ENCODE results near the gene DNAJB4.
A peak's percentile ranks its signal among the peaks of the same experiment; 100 is the strongest.
"Not testable (repeated sequence)": the region's sequence is repeated elsewhere in the genome, so short reads cannot be mapped to it uniquely, and the experiment has no call there.

Gene DNAJB4

GRCh38 chr1:78004719-78005447 lies at the start of gene DNAJB4:
Gene DNAJB4 (plus strand): TSS chr1:78004939. CDS start chr1:78005111, 172 bp downstream.
- DNase-seq, result no peak

GRCh38 chr1:77955709-77956108 lies 49.0 kb upstream of the DNAJB4 start:
- no peak for DNase-seq

GRCh38 chr1:77956464-77956863 lies 48.3 kb upstream of the DNAJB4 start:
- no peak for DNase-seq

GRCh38 chr1:77958391-77958790 lies 46.3 kb upstream of the DNAJB4 start:
- DNase-seq, result no peak

GRCh38 chr1:77958850-77959249 lies 45.9 kb upstream of the DNAJB4 start:
- no peak for DNase-seq

GRCh38 chr1:77961392-77961791 lies 43.3 kb upstream of the DNAJB4 start:
- no peak for DNase-seq

GRCh38 chr1:77966291-77966690 lies 38.4 kb upstream of the DNAJB4 start:
- DNase-seq, result no peak

GRCh38 chr1:77970192-77970591 lies 34.5 kb upstream of the DNAJB4 start:
- no peak for DNase-seq

- DNase-seq, result no peak
Measured at GRCh38 chr1:77972080-77972479, 32.7 kb upstream of the DNAJB4 start.

- DNase-seq, result no peak
Measured at GRCh38 chr1:77975386-77975785, 29.4 kb upstream of the DNAJB4 start.

- no peak for DNase-seq
Measured at GRCh38 chr1:77975907-77976306, 28.8 kb upstream of the DNAJB4 start.

GRCh38 chr1:77976433-77977076 lies 28.2 kb upstream of the DNAJB4 start:
- DNase-seq, result no peak

GRCh38 chr1:77977989-77978292 lies 26.8 kb upstream of the DNAJB4 start:
- DNase-seq, result no peak

- no peak for DNase-seq
Measured at GRCh38 chr1:77978293-77978968, 26.3 kb upstream of the DNAJB4 start.

- DNase-seq, result peak; percentile 27
Measured at GRCh38 chr1:77978969-77979876, 25.5 kb upstream of the DNAJB4 start, which contains the start of gene FUBP1. Gene FUBP1 (minus strand): TSS chr1:77979072. CDS start chr1:77979004, 68 bp downstream.

GRCh38 chr1:77983352-77983996 lies 21.3 kb upstream of the DNAJB4 start:
- not testable (repeated sequence) for DNase-seq

- DNase-seq, result no peak
Measured at GRCh38 chr1:77983997-77984355, 20.8 kb upstream of the DNAJB4 start.

GRCh38 chr1:77984629-77985028 lies 20.1 kb upstream of the DNAJB4 start:
- DNase-seq, result no peak

- no peak for DNase-seq
Measured at GRCh38 chr1:77986810-77987209, 17.9 kb upstream of the DNAJB4 start.

- DNase-seq, result no peak
Measured at GRCh38 chr1:77987919-77988318, 16.8 kb upstream of the DNAJB4 start.

- DNase-seq, result no peak
Measured at GRCh38 chr1:77989744-77990143, 15.0 kb upstream of the DNAJB4 start.

- DNase-seq, result no peak
Measured at GRCh38 chr1:77990629-77991204, 14.0 kb upstream of the DNAJB4 start.
